Inferior parietal cortex (tissue), 1 donor: Measurements from ENCODE around the gene IFNL1.
"Not testable (repeated sequence)": the region's sequence is repeated elsewhere in the genome, so short reads cannot be mapped to it uniquely, and the experiment has no call there.

ENCODE experiments used
- DNase-seq: peaks from one replicate; pipeline ENCODE4 v3.0.0-alpha.2; 2016; ENCODE audit errors: extremely low spot score

IFNL1 gene

DNA sequence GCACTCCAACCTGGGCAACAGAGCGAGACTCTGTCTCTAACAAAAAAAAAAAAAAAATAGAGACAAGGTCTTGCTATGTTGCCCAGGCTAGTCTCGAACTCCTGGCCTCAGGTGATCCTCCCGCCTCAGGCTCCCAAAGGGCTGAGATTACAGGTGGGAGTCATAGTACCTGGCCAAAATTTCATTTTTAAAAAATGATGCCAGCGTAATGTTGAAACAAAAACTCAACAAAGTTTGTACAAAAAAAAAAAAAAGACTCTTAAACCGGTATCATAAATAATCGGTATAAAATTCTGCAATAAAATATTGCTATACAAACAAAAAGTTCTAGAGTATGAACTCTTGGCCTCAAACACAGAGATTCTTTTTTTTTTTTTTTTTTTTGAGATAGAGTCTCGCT is 36.1 kb downstream of the IFNL1 start:
- no peak for DNase-seq

DNA sequence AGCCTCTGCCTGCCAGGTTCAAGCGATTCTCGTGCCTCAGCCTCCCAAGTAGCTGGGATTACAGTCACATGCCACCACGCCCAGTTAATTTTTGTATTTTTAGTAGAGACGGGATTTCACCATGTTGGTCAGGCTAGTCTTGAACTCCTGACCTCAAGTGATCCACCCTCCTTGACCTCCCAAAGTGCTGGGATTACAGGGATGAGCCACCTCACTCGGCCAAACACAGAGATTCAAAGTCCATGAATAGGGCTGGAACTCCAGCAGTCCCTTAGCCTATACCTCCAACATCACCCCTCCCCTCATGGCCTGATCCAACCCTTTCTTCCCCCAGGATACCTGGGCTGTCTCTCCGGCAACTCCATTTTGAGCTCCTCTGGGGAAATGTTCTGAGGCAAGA is 36.5 kb downstream of the IFNL1 start:
- not testable (repeated sequence) for DNase-seq

DNA sequence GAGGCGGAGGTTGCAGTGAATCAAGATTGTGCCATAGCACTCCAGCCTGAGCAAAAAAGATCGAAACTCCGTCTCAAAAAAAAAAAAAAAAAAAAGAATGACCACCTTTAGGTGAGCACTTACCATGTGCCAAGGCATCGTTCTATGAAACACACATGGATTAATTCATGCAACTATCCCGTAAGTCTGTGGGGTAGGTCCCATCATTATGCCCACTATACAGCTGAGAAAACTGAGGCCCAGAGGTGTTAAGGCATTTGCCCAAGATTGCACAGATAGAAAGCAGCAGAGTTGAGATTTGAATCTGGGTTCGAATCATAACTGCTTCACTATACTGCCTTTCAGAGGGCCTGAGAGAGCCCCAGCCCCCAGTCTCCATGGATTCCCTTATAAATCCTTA is 37.3 kb downstream of the IFNL1 start:
- no peak for DNase-seq

GRCh38 chr19:39334444-39334976 is 38.3 kb downstream of the IFNL1 start:
- no peak for DNase-seq

DNA sequence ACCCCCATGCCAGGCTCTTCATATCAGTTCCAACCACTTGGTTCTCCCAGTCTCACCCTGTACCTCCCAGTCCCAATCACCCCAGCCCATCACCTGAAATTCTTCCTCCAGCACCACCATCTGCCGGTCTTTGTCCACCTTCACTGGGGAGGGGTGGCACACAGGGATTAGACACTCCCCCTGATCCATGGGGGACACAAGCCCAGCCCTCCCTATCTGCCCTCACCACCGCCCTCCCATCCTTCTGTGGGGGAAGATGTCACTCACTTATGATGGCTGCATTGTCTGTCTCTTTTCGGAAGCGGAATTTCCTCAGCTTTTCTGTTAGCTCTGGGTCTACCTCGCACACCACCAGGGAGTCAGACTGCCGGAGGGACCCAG is 39.0 kb downstream of the IFNL1 start:
- no peak for DNase-seq

GRCh38 chr19:39336483-39336882 is 40.3 kb downstream of the IFNL1 start:
- DNase-seq: no peak

GRCh38 chr19:39339674-39340073 is 43.5 kb downstream of the IFNL1 start:
- DNase-seq: no peak

GRCh38 chr19:39340156-39340555 is 43.9 kb downstream of the IFNL1 start:
- not testable (repeated sequence) for DNase-seq

DNA sequence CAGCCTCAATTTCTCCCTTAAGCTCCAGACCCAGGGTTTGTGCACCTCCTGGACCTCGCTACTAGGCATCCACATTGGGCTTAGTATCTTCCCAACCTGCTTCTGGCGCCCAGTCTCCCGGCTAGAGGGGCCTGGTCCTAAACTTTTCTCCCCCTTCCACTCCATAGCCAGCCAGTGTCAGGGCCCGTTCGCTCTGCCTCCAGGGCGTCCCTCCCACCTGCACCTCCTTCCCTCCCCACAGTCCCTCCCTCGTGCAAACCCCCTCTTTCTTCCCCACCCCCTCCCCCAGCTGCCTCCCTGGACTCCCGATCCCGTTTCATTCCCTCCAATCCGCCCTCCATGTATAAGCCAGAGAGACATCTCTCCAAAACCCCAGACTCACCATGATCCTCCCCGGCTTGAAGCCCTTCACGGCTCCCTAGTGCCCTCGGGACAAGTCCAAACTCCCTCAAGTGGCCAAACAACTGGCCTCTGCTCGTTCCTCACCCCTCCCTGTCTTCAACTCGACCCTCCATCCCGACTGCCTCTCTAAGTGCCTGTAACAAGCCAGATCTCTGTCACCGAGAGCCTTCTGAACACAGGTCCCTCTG is 45.0 kb downstream of the IFNL1 start:
- peak; percentile 30 for DNase-seq

- DNase-seq: peak; percentile 94
Measured at GRCh38 chr19:39341719-39342604, 45.8 kb downstream of the IFNL1 start, which contains the start of gene SAMD4B. TSS of gene SAMD4B (plus strand) at chr19:39342421. CDS start at chr19:39356894, 14,473 bp downstream.

DNA sequence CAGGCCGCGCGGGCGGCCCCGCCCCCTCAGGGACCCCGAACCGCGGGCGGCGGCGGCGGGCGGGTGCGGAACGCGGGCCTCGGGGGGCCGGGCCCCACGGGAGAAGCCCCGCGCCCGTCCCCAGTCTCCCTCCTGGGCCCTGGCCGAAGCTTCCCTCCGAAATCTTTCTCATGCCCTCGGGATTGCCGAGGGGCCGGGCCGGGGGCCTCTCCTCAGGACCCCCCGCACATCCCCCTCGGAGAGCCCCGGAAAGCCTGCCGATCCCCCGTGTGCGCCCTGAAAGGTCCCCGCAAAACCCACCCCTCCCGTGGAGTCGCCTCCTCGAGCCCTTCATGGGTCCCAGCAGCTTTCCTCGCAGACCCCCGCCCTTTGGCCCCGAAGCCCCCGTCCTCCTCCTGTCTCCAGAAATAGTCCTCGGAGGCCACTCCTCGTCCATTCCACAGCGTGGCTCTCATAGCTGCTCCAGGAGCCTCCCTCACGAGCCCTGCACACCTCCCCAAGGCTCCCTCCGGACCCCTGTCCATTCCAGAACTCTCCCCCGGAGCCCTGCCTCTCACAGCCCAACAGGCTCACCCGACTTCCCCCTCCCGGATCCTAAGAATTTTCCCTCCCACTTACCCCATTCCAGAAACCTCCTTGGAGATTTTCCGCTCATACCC is 46.6 kb downstream of the IFNL1 start:
- no peak for DNase-seq

DNA sequence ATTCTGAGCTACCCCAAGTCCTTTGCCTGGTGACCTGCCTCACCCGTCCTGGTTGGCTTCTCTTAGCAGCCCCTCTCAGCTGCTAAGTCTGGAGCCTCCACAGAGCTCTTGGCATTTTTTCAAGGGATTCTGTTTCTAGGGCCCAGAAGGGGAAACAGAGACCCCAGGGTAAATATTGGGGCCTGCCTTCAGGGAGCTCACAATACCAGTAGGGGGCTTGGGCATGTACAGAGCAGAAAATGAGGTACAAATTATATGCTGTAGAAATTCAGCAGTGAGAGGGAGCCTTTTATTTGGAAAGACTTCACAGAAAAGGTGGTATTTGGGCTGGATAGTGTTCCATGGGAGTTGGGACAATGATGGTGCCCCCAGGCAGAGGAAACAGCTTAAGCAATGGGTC is 49.7 kb downstream of the IFNL1 start:
- DNase-seq: no peak

DNA sequence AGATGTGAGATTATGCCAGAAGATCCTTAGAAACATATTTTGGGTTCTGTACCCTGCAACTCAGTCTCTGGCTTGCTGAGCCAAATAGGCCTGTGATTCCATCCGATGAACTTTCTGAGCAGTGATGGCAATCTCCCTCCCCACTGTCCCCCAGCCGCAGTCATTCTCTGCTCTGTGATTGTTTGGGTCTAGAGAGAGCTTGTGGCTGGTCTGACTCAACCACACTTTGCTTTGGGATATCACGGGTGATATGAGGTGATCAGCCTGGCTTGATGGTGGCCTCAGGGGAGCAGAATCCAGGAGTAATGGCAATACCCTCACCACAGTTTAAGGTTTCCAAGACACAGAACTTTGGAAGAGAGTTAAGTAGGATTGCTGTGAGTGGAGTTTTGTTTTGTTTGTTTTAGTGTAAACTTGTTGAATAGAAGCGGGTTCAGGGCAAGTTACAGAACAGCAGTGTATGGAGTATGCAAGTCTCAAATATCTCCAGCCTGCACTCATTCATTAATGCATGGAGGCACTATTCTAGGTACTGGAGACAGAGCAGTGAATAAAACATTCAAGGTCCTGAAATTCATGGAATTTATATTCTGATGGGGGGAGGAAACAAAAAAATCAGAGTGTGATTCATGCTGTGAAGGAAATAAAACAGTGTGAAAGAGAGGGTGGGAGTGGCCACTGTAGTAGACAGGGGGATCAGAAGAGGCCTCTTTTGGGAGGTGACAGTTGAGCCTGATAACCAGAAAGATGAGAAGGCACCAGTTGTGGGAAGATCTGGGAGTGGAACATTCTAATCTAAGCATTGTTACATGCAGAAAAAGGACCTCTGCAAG is 51.3 kb downstream of the IFNL1 start:
- no peak for DNase-seq
